Stimulated activated CD4-positive, alpha-beta T cell treated with anti-CD3 and anti-CD28 coated beads, TNF-alpha, amount 100 ng/mL, for 1 hour (primary cell): ENCODE data around the gene MS4A18.

ENCODE experiments used
- DNase-seq, 3 donors: peaks; one replicate each; pipeline ENCODE4 v3.0.0-alpha.2; 2020; ENCODE audit warnings: low read depth in 3 of 3, low spot score in 1 of 3

MS4A18 gene

DNA sequence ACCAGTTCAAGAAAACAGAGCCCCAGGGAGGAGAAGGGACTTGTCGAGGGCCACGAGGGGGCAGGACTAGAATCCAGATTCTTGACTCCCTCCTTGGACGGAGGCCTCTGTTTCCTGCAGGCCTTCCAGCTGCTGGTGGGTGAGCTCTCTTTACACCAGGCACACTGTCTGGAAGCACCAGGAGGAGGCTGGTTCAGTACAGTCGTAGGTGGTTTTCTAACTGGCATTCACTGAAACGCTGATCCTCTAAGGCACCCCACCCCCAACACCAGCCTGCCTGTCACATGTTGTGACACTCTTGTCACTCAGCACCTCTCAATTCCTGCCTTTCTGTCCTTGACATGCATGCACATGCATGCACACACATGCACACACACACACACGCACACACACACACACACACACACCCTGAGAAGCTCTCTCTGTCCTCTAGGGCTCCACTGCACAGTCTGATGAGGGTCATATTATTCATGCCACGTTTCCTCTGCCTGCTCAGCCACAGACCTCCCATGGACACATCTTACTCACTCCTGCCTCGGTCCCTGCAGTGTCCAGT, 61.4 kb downstream of the MS4A18 start:
- no peak for DNase-seq

DNA sequence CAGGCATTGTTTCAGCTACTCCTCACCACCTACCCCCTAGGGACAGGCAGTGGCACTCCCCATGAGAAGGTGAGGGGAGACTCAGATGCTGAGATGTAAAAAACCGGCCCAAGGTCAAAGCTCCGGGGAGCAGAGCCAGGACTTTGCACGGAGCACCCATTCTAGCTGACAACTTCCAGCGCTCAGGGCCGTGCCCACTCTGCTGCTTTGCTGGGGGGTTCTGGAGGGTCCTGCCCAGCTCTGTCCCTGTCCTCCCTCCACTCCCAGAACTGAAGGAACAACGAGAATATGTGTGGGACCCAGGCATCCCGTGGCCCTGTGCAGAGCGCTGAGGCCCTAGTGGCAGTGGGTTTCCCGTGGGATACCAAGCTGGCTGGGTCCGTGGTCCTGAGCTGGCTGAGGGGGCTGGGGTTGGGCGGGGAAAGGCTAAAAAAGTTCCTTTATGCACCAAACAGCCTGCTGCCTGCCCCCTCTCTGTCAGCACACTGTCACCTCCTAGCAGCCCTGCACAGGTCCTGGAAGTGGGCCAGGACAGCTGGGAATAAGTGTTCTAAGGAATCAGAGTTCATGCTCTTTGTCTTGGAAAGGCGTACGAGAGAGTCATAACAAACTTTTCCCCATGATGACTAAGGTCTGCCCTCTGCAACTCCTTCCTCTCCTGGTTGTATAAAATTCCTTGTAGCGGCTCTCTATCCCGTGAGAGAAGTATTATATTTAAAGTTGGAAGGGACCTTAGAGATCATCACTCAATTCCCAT, 62.5 kb downstream of the MS4A18 start:
- no peak for DNase-seq

DNA sequence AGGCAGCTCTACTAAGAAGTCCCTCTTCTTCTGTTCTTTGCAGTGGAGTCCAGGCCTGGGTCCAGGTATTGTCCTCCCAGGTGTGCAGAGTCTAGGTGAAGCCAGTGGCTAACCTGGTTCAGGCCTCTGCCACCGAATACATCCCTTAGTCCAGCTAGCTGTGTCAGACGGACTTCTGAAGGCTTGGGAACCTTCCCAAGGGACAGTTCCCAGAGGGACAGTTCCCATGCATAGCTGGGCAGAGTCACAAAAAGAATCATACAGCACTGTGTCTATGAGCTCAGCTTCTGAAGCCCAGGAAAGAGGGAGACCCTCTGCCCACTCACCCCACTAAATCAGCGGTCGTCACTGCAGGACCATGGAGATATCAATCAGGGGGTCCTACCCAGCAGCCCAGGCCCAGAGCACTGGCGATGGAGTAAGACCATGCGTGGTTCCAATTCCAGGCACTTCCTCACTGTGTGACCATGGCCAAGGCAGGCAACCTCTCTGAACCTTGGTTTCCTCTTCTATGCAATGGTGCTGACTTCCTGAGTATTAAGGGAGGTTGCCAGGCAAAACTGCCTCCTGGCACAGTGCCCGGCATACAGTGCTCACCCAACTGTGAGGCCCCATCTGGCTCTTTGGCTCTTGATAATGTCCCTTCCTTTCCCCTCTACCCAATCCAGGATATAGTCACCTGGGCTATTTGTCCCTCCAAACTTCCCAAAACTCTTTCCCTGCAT, 64.0 kb downstream of the MS4A18 start:
- DNase-seq, result no peak

DNA sequence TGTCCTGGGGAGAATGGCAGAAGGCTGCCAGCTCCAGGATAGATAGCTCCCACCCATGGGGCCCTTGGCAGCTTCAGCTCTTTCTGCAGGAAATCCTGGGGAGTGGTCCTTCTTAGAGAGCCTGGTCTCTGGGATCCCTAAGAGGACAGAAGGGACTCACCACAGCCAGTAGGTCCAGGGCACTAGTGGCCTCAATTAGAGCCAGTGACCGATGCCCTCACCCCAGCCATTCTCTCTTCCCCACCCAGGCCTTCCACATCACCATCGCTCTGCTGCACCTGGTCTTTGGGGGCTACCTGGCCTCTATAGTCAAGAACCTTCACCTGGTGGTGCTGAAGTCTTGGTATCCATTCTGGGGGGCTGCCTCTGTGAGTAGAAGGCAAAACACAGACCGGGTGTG, 66.2 kb downstream of the MS4A18 start:
- DNase-seq, result no peak

DNA sequence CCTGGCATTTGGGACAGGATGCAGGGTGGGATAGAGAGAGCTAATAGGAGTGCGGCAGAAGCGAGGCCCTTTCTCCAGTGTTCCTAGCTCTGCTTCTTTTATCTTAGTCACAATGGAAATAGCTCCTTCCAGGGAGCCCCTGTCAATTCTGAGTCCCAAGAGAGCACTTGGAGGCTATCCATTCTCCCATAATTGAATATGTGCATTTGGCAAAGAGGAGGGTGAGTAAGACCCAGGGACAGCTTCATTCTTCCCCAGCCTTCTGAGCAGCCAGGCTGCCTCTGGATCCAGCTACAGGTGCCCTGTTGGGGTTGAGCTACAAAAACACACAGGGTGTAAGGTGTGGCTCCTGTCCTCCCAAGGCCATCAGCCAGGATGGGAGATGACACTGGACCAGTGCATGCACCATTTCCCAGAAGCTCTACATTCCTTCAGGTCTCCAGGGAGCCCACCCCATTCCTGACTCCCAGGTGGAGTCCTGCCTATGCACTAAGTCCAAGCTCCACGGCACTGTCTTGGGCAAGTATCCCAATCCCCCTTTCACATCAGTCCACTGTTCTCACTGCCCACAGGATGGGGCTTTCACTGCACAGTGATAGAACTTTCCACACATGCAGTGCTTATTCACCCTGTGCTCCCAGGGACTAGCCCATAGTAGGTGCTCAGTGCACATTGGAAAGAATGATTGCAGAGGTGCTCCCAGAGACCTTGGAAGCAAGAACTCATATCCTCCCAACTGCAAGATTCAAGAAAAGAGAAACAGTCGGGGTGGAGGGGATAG, 66.8 kb downstream of the MS4A18 start:
- no peak for DNase-seq

DNA sequence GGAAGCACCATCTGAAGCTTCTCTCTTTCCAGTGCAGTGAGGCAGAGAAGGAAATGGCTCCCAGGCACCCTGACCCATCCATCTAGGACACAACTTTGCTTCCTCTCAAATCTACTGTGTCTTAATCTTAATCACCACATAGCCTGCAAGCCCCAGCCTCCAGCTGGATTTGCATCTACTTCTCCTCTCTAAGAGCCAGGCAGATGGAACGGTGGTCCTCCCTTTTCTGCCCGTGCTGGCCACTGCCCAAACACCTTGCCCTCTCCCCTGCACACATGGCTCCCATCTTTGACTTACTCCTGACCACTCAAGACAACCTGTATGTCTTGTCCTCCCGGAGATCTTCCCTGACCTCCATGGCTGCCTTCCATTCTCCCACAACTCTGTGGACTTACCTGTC, 68.0 kb downstream of the MS4A18 start:
- no peak for DNase-seq
